Daoy (cell line): ENCODE results near the gene TTBK2. TPM values are rescaled to one million over a fixed set of nuclear protein-coding genes. Genes with fewer than 3 reads are reported as not detected.
"Not testable (repeated sequence)": the region's sequence is repeated elsewhere in the genome, so short reads cannot be mapped to it uniquely, and the experiment has no call there.

Experiments
- DNase-seq: peaks from one replicate; pipeline ENCODE4 v3.0.0-alpha.2; 2015; ENCODE audit warnings: low read depth
- total RNA-seq: library from RNA; depleted of rRNA; stranded (reverse); fragments of >200 nt; shearing (Covaris generic); gene quantifications from 2 replicates; pipeline ENCODE4 v1.2.3, GENCODE V29; 2014

TTBK2 gene
- total RNA-seq, 1 experiment from 2014 or later = 5.0 TPM

- no peak for DNase-seq
Measured at GRCh38 chr15:42826251-42826890, 94.2 kb downstream of the TTBK2 start.

- no peak for DNase-seq
Measured at GRCh38 chr15:42825599-42825998, 95.0 kb downstream of the TTBK2 start.

GRCh38 chr15:42820811-42821210, 99.8 kb downstream of the TTBK2 start:
- no peak for DNase-seq

GRCh38 chr15:42819786-42820185, 100.8 kb downstream of the TTBK2 start:
- DNase-seq = no peak

GRCh38 chr15:42811433-42811832, 109.1 kb downstream of the TTBK2 start:
- no peak for DNase-seq

GRCh38 chr15:42808913-42809312, 111.7 kb downstream of the TTBK2 start:
- DNase-seq = no peak

GRCh38 chr15:42805266-42805665, 115.3 kb downstream of the TTBK2 start:
- no peak for DNase-seq

GRCh38 chr15:42804739-42805138, 115.8 kb downstream of the TTBK2 start:
- no peak for DNase-seq

GRCh38 chr15:42803436-42803835, 117.1 kb downstream of the TTBK2 start:
- DNase-seq = no peak

GRCh38 chr15:42802168-42802567, 118.4 kb downstream of the TTBK2 start:
- no peak for DNase-seq

- no peak for DNase-seq
Measured at GRCh38 chr15:42800731-42801474, 119.7 kb downstream of the TTBK2 start.

GRCh38 chr15:42798802-42799201, 121.8 kb downstream of the TTBK2 start:
- DNase-seq = no peak

GRCh38 chr15:42796955-42797782, 123.4 kb downstream of the TTBK2 start:
- DNase-seq = no peak

- DNase-seq = no peak
Measured at GRCh38 chr15:42788725-42789124, 131.9 kb downstream of the TTBK2 start.

- DNase-seq = no peak
Measured at GRCh38 chr15:42786978-42787377, 133.6 kb downstream of the TTBK2 start.

- DNase-seq = no peak
Measured at GRCh38 chr15:42785569-42785968, 135.0 kb downstream of the TTBK2 start.

GRCh38 chr15:42784705-42785104, 135.9 kb downstream of the TTBK2 start:
- no peak for DNase-seq

GRCh38 chr15:42782716-42783115, 137.9 kb downstream of the TTBK2 start:
- no peak for DNase-seq

- no peak for DNase-seq
Measured at GRCh38 chr15:42775416-42775815, 145.2 kb downstream of the TTBK2 start.

GRCh38 chr15:42772901-42773300, 147.7 kb downstream of the TTBK2 start:
- DNase-seq = no peak

- DNase-seq = no peak
Measured at GRCh38 chr15:42772144-42772543, 148.4 kb downstream of the TTBK2 start.

- not testable (repeated sequence) for DNase-seq
Measured at GRCh38 chr15:42766109-42766508, 154.5 kb downstream of the TTBK2 start.
